Epithelial cell of esophagus (primary cell): Measurements from ENCODE around the gene DSG1.
"Not testable (repeated sequence)": the region's sequence is repeated elsewhere in the genome, so short reads cannot be mapped to it uniquely, and the experiment has no call there.

Source experiments
- DNase-seq: peaks from one replicate; pipeline ENCODE4 v3.0.0; 2010; ENCODE audit warnings: low read depth
- H3K4me3 ChIP-seq: 2 replicates; pipeline ENCODE4 v1.5.1; 2011; ENCODE audit warnings: mild to moderate bottlenecking, low read length, control low read depth
- CTCF ChIP-seq: IDR thresholded peaks from 2 replicates; pipeline ENCODE4 v1.5.1; 2011; ENCODE audit warnings: low read depth, mild to moderate bottlenecking, low read length, control low read depth, inconsistent platforms; ENCODE audit not compliant: insufficient read depth; ENCODE audit errors: missing control alignments

The DSG1 gene

GRCh38 chr18:31275722-31276463, 42.1 kb upstream of the DSG1 start:
- peak; percentile 84 for DNase-seq
- H3K4me3 ChIP-seq, result no peak overlapping the region

GRCh38 chr18:31278609-31279071, 39.3 kb upstream of the DSG1 start:
- DNase-seq, result peak; percentile 19
- no peak overlapping the region for H3K4me3 ChIP-seq
- no peak for TF ChIP-seq CTCF

More at GRCh38 chr18:31275722-31276463, 42.1 kb upstream of the DSG1 start:
- TF ChIP-seq CTCF, result no peak

- DNase-seq, result no peak
- no peak for TF ChIP-seq CTCF
- no peak overlapping the region for H3K4me3 ChIP-seq
Measured at GRCh38 chr18:31280502-31280901, 37.5 kb upstream of the DSG1 start.

GRCh38 chr18:31281437-31281836, 36.5 kb upstream of the DSG1 start:
- no peak for DNase-seq
- H3K4me3 ChIP-seq, result no peak overlapping the region
- no peak for TF ChIP-seq CTCF

- not testable (repeated sequence) for DNase-seq, H3K4me3 ChIP-seq
Measured at GRCh38 chr18:31289446-31289845, 28.5 kb upstream of the DSG1 start.

GRCh38 chr18:31291688-31292087, 26.3 kb upstream of the DSG1 start:
- DNase-seq, result no peak
- no peak overlapping the region for H3K4me3 ChIP-seq
- no peak for TF ChIP-seq CTCF

- no peak for TF ChIP-seq CTCF
- peak; percentile 89 for DNase-seq
- no peak overlapping the region for H3K4me3 ChIP-seq
Measured at GRCh38 chr18:31294199-31294747, 23.7 kb upstream of the DSG1 start.
